HAP-1 (cell line): ENCODE data around the gene HMOX1.
A peak's percentile ranks its signal among the peaks of the same experiment; 100 is the strongest.

Source experiments
- DNase-seq, 2 experiments: peaks; one replicate each; pipeline ENCODE4 v3.0.0-alpha.2; 2016 to 2020; ENCODE audit warnings: low spot score in 2 of 2
- H3K27me3 ChIP-seq: fragments of 250-450 bp; sonication (Bioruptor Pico); 2 replicates; pipeline ENCODE4 v1.5.1; 2020; ENCODE audit warnings: low read depth, mild to moderate bottlenecking, moderate library complexity
- H3K36me3 ChIP-seq: fragments of 250-450 bp; sonication (Bioruptor Pico); replicated peaks from 2 replicates; pipeline ENCODE4 v1.5.1; 2020; ENCODE audit warnings: mild to moderate bottlenecking
- H3K4me1 ChIP-seq: fragments of 250-450 bp; sonication (Bioruptor Pico); 2 replicates; pipeline ENCODE4 v1.5.1; 2020; ENCODE audit warnings: mild to moderate bottlenecking
- H3K4me3 ChIP-seq: fragments of 250-450 bp; sonication (Bioruptor Pico); 2 replicates; pipeline ENCODE4 v1.5.1; 2020; ENCODE audit warnings: mild to moderate bottlenecking, moderate library complexity
- H3K9me3 ChIP-seq: fragments of 250-450 bp; sonication (Bioruptor Pico); 2 replicates; pipeline ENCODE4 v1.5.1; 2020; ENCODE audit warnings: mild to moderate bottlenecking, moderate library complexity
- in situ Hi-C: fragments of 300-500 bp; cut with MboI; formaldehyde crosslinking; loops from 3 replicates; pipeline ENCODE4 v1.14.3; 2020; ENCODE audit warnings: low sequenced_read_pairs, inconsistent platforms, mixed read lengths

The HMOX1 gene

DNA sequence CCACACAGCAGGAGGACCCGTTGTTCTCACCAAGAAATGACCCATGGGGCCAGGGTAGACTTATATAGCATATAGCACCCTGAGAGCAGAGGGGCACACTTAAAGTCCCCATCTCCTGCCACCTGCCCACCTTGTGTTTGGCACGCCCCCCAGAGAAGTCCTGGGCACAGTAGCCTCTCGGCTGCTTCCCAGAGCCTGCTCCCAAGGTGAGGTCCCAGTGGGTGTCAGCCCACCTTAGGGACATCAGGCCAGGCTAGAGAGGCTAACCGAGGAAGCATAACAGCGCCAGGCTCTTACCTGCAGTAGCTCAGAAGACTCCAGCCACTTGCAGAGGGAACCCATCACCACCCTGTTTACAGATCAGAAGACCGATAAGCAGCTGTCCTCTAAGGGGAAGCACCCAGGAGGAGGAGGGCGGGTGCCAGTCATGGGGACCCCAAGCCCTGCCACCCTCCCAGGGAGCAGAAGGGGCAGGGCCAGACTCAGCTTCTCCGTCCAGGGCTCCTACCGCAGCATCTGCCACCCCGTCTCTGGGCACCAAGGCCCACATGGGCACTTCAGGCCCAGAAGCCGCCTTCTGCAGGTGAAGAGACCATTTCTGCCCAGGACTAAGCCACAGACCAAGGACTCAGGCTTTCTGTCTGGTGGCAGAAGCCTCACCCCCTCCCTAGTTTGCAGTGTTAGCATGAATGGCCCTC lies 34.9 kb upstream of the HMOX1 start:
- no peaks in the 10 kb centered on the region; the same call in 1 of the 2 replicates for H3K4me1 ChIP-seq
- DNase-seq: no peak
- H3K4me3 ChIP-seq: no peak overlapping the region
- no peaks in the 10 kb centered on the region for H3K27me3 ChIP-seq
- in situ Hi-C loops: no loop called here
- no peaks in the 10 kb centered on the region for H3K36me3 ChIP-seq
- no peaks in the 10 kb centered on the region for H3K9me3 ChIP-seq

DNA sequence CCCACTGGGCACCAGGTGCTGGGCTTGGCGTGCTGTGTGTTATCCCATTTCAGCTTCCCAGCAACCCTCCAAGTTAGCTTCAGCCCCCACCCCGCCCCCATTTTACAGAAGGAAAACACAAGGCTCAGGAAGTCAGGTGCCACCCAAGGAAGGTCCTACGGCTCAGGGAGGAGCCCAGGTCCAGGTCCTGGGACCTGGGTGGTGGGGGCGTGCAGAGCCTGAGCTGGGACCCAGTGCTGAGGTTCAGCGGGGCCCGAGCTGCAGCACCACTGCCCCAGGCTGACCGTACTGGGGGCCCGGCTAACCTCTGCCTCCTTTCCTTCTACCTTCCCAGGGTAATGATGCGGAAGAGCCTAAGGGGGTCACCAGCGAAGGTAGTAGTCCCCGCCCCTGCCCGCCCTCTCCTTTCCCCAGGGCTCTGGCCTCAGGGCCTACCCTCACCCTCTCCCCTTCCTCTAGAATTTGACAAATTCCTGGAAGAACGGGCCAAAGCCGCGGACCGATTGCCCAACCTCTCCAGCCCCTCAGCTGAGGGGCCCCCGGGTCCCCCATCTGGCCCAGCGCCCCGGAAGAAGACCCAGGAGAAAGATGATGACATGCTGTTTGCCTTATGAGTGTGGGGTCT lies 34.2 kb upstream of the HMOX1 start:
- no peak overlapping the region for H3K4me3 ChIP-seq
- H3K27me3 ChIP-seq: no peaks in the 10 kb centered on the region
- H3K36me3 ChIP-seq: no peaks in the 10 kb centered on the region
- peaks cover 6% of the 10 kb centered on the region for H3K4me1 ChIP-seq
- H3K9me3 ChIP-seq: no peaks in the 10 kb centered on the region
- no peak for DNase-seq
- in situ Hi-C loops: no loop called here

- H3K36me3 ChIP-seq: no peaks in the 10 kb centered on the region
- H3K4me1 ChIP-seq: peaks cover 10% of the 10 kb centered on the region
- H3K4me3 ChIP-seq: no peak overlapping the region
- no peak for DNase-seq
- no peaks in the 10 kb centered on the region for H3K9me3 ChIP-seq
- H3K27me3 ChIP-seq: no peaks in the 10 kb centered on the region
- in situ Hi-C loops: no loop called here
Measured at GRCh38 chr22:35347462-35347861, 33.4 kb upstream of the HMOX1 start.

- Histone ChIP-seq H3K36me3 (no peaks in the 10 kb centered on the region), H3K4me1 (peaks cover 10% of the 10 kb centered on the region)
Measured at GRCh38 chr22:35348026-35348590, 32.8 kb upstream of the HMOX1 start.

DNA sequence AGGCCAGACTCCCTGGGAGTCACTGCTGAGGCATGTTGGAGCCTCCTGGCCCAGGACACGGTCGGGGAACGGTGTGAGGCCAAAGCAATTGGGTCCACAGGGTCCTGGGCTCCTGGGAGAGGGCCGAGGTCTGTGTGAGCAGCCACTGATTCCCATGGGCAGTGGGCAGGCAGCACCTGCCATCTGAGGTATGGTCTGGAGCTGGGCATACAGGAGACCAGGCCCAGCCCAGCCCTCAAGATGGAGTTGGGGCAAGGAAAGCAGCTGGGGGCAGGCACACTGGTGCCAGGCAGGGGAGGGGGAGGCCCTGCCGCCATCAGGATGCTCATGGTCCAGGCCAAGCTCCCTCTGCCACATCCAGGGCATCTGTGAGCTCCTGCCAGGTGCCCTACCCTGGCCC lies 32.2 kb upstream of the HMOX1 start:
- DNase-seq: no peak
- in situ Hi-C loops: no loop called here
- no peaks in the 10 kb centered on the region for H3K27me3 ChIP-seq
- peaks cover 10% of the 10 kb centered on the region for H3K4me1 ChIP-seq
- no peaks in the 10 kb centered on the region for H3K36me3 ChIP-seq
- H3K9me3 ChIP-seq: no peaks in the 10 kb centered on the region
- no peak overlapping the region for H3K4me3 ChIP-seq

More at GRCh38 chr22:35348026-35348590, 32.8 kb upstream of the HMOX1 start:
- Histone ChIP-seq H3K4me3 (no peak overlapping the region), H3K27me3 (no peaks in the 10 kb centered on the region), H3K9me3 (no peaks in the 10 kb centered on the region)
- DNase-seq: no peak
- in situ Hi-C loops: no loop called here

DNA sequence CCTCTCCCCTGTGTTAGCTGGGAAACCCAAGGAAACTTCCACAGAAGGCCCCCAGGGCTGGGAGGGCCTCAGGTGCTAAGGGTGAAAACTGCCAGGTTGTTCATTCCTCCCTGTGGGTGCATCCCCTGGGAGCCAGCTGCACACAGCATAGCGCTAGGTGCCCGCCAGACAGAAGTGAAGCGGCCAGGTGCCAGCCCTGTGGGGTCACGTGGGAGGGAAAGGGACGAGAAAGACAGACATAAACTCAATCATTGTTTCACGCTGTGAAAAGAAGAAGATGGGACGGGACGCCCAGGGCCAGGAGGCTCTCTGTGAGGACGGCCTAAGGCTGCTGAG lies 31.6 kb upstream of the HMOX1 start:
- in situ Hi-C loops: no loop called here
- DNase-seq: no peak
- no peaks in the 10 kb centered on the region for H3K9me3 ChIP-seq
- H3K27me3 ChIP-seq: no peaks in the 10 kb centered on the region
- H3K36me3 ChIP-seq: no peaks in the 10 kb centered on the region
- H3K4me3 ChIP-seq: no peak overlapping the region
- peaks cover 10% of the 10 kb centered on the region for H3K4me1 ChIP-seq

DNA sequence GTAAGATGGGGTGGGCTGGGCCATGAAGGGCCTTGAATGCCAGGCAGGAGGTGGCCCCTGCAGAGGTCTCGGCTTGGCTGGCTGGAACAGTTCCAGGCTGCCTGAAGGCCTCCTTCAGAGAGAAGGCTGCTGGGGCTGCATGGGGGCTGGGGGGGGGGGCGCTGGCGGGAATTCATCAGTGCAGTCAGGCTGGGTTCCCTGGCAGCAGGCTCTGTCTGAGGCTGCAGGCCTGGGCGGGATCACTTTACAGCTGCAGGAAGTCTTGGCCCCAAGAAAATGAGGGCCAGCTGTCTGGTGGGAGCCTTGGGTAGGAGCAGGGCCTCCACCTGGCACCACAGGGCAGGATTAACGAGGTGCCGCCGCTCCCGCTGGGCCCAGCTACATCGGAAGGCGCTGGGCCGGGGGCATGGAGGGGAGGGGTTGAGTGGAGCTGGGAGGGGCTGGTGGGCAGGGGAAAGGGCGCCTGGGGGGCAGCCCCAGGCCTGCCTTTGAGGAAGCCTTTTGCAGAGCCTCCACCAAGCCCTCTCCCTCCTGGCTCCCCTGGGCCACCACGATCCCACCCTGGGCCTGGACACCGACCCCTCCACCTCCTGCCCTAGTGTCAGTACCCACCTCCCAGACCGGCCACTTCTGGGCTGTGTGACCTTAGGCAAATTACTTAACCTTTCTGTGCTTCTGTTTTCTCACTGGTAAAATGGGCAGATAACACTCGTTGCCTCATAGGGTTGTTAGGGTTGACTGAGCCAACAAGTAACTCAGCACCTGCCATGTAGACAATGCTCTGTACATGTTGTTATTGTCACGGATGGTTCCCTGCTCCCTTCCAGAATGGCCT lies 31.0 kb upstream of the HMOX1 start:
- no peak overlapping the region for H3K4me3 ChIP-seq
- no peaks in the 10 kb centered on the region for H3K27me3 ChIP-seq
- no peaks in the 10 kb centered on the region for H3K36me3 ChIP-seq
- H3K4me1 ChIP-seq: peaks cover 10% of the 10 kb centered on the region
- H3K9me3 ChIP-seq: no peaks in the 10 kb centered on the region
- in situ Hi-C loops: loop anchor here (5.0 kb wide), 2 partner anchors 232 to 772 kb away; no protein-coding TSS in a partner anchor
- DNase-seq: no peak

DNA sequence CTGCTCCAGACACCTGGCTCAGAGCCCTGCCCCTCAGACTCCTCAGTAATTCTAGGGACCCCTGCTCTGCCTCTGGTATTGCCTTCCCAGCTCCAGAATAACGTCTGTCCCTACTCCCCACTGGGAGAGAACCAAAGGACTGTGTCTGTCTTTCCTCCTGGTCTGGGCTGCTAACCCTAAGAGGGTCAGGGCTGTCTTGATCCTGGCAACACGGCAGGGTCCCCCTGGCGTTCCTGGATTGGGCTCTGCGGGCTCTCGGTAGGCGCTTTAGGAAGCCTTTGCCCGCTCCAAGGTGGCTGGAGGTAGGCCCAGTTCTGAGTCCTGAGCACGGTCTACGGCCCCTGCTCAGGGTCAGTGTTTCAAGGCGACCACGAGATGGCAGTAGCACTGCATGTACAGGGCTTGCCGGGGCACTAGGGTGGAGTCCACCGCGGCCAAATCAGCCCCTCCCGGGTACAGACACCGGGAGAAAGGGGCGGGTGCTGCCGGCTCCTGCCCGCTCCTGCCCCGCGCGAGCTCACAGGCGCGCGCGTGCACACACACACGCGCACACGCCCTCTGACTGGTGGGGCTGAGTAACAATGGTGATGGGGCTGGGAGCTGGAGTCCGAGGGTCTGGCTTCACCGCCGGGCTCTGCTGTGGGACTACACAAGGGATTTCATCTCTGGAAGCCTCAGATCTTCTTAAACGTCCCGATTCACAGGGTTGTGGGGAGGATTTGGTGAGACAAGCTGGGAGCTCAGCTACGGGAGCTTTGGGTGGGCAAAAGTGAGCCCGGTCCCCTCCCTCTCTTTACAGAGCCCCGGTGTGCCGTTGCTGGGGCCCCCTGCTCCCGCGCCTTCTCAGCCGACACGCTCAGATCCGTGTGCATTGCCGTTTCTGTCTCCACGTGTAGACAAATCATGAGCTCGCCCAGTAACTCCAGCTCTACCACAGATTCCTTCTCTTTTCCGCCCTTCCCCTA lies 30.1 kb upstream of the HMOX1 start:
- peak; percentile 84 to 96 for DNase-seq
- in situ Hi-C loops: loop anchor here (5.0 kb wide), 2 partner anchors 231 to 771 kb away; no protein-coding TSS in a partner anchor

GRCh38 chr22:35352214-35353111 lies 28.4 kb upstream of the HMOX1 start:
- no peak overlapping the region for H3K4me3 ChIP-seq
- H3K9me3 ChIP-seq: no peaks in the 10 kb centered on the region
- H3K27me3 ChIP-seq: no peaks in the 10 kb centered on the region
- no peaks in the 10 kb centered on the region for H3K36me3 ChIP-seq
- in situ Hi-C loops: loop anchor here (5.0 kb wide), 2 partner anchors 230 to 770 kb away; no protein-coding TSS in a partner anchor
- peaks cover 10% of the 10 kb centered on the region for H3K4me1 ChIP-seq
- DNase-seq: peak; percentile 32 to 64

More for the DNA sequence above, 30.1 kb upstream of the HMOX1 start:
- Histone ChIP-seq H3K4me1 (peaks cover 10% of the 10 kb centered on the region), H3K36me3 (no peaks in the 10 kb centered on the region), H3K27me3 (no peaks in the 10 kb centered on the region), H3K9me3 (no peaks in the 10 kb centered on the region), H3K4me3 (peak overlapping the region; percentile 30)

DNA sequence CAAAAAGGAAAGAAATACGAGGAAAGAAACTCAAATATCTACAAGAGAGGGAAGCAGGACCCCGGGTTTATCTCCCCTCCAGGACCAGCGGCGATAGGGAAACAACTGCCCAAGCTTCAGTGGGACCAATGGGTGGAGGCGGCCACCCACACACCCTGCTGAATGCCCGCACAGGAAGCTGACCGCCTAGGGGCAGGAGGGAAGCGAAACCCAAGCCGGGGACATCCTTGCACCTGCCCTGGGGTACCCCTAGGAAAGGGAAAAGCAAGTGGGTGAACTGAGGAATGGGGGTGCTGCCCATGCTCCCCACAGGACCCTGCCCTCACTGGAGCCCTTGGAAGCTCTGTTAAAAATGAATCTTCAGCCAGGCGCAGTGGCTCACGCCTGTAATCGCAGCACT lies 27.6 kb upstream of the HMOX1 start:
- H3K4me1 ChIP-seq: peaks cover 10% of the 10 kb centered on the region
- H3K4me3 ChIP-seq: no peak overlapping the region
- no peak for DNase-seq
- no peaks in the 10 kb centered on the region for H3K9me3 ChIP-seq
- no peaks in the 10 kb centered on the region for H3K36me3 ChIP-seq
- no peaks in the 10 kb centered on the region for H3K27me3 ChIP-seq
- in situ Hi-C loops: loop anchor here (5.0 kb wide), 2 partner anchors 229 to 769 kb away; no protein-coding TSS in a partner anchor

DNA sequence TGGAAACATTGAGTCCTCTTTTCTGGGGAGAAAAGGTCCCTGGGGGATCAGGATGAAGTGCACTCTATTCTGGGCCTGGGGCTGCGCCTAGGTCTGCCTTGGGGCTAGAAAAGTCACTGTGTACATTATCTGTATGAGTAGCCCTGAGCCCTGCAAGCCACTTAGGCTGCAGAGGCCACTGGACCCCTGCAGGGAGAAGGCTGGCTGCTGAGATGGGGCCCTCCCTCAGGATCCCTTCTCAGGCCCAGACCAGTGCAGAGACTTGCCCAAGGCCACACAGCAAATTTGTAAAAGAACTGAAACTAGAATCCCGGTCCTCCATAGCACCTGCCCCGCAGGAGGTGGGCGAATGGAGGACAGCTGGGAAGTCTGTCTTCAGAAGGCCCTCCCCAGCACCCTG lies 26.8 kb upstream of the HMOX1 start:
- H3K4me3 ChIP-seq: no peak overlapping the region
- H3K9me3 ChIP-seq: no peaks in the 10 kb centered on the region
- DNase-seq: no peak
- H3K27me3 ChIP-seq: no peaks in the 10 kb centered on the region
- H3K4me1 ChIP-seq: peaks cover 10% of the 10 kb centered on the region
- in situ Hi-C loops: loop anchor here (5.0 kb wide), 2 partner anchors 228 to 768 kb away; no protein-coding TSS in a partner anchor
- H3K36me3 ChIP-seq: no peaks in the 10 kb centered on the region
